Measurements from ENCODE around the gene KRT35.

Gene KRT35

DNA sequence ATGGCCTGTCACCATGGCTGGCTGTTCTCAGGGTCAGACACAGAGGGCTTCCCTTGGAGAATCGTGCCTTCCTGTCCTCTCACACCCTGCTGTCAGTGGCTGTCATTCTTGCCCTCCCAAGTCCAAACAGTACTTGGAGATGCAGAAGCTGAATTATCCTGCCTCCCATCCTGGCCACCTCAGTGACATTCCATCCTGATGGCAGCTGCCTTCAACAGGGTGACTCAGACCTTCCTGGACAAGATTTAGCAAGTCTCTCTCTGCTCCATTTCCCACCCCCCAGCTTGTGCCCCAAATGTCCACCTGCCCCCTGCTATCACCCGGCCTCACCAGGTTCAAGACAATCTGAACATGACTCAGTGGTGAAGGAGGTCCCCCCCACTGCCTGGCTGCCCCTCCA is 13.6 kb upstream of the KRT35 start:
- DNase-seq: no peak
- in situ Hi-C loops (cut with MboI; ENCODE audit: low pct_unique_long_range_greater_than_20kb, low sequenced_read_pairs): no loop called here

DNA sequence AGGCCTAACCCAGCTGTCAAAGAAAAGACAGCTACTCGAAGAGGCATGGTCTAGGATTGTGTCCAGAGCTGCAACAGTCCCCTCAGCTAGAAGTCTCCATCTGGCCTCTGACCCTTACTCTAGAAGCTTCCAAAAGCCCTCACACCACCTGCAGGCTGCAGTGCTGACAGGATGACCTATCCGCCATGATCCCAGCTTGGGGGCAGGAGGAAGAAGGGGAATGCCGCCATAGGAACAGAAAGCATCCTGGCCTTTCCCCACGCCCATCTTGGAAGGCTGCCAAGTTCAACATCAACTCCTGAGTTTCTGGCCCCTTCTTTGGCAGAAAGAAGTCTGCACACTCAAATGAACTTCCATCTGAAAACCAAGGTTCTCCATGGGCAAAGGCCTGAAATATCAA is 11.8 kb upstream of the KRT35 start:
- in situ Hi-C loops (cut with MboI; ENCODE audit: low pct_unique_long_range_greater_than_20kb, low sequenced_read_pairs): no loop called here
- DNase-seq: no peak

DNA sequence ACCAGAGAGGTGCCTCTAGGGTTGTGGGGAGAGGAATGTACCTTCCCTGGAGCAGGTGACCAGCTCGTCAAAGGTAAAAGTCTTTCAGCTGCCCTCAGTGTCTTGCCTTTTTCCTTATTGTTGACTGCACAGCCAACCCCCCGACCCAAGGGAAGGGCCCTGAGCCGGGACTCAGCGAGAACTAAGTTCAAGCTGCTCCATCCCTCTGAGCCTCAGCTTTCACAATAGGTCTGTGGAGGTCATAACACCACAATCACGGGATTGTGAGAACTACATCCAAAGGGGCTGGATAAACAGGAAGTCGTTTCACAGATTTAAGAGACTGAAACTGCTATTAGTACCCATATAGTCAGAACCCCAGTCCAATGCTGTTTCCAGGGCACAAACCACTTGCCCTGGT is 11.4 kb upstream of the KRT35 start:
- no peak for DNase-seq
- in situ Hi-C loops (cut with MboI; ENCODE audit: low pct_unique_long_range_greater_than_20kb, low sequenced_read_pairs): no loop called here

DNA sequence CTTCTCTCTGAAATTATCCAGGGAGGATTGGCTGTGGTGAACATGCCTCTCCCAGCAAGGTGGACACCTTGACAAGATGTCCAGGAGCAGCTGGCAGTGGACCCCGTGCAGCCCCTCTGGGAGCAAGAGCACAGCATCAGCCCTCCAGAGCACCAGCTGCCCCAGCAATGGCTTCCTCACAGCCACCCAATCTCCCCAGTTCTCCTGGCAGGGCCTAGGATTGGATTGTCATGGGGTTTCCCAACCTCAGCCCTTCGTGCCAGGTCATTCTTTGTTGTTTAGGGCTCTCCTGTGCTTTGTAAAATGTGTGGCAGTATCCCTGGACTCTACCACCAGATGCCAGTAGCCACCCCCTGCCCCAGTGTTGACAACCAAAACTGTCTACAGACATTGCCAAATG is 10.5 kb upstream of the KRT35 start:
- DNase-seq: no peak
- in situ Hi-C loops (cut with MboI; ENCODE audit: low pct_unique_long_range_greater_than_20kb, low sequenced_read_pairs): no loop called here

DNA sequence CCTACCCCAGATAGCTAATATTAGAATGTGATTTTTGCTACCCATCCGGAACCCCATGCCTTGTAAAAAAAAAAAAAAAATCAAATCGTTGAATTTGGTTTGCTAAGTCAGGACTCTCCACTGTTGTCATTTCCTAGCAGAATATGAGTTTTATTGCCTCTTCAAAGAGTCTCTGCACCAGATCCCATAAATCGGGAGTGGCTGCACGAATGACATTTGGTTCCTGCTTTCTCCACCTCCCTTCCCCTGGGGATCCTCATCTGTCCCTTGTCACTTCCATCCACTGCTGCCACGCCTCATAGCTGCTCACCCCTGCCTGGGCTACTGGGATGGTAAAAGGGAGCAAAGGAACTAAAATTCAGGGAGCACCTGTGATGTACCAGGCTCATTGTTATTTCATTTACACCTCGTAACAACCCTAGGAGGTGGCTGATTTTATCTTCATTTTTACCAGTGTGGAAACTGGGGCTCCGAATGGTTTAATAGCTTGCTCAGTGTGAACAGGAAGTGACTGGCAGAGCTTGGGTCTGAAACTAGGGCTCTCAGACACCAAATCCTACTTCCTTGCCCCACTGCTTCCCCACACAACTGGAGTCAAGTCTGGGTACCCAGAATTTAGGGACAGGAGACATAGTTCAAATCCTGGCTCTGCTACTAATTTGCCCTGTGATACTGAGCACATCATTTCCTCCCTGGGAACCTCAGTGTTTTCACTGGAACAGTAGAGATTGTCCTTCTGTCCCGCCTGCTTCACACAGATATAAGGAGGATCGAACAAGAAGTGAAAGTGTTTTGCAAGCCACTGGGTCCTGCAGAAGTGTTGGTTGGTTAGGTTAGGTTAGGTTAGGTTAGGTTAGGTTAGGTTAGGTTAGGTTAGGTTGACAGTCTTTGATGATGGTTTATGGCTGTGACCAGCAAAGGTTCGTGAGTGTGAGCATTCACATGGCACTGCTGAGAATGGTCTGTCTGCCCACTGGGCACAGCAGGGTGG is 9.3 kb upstream of the KRT35 start:
- DNase-seq: no peak
- in situ Hi-C loops (cut with MboI; ENCODE audit: low pct_unique_long_range_greater_than_20kb, low sequenced_read_pairs): no loop called here

DNA sequence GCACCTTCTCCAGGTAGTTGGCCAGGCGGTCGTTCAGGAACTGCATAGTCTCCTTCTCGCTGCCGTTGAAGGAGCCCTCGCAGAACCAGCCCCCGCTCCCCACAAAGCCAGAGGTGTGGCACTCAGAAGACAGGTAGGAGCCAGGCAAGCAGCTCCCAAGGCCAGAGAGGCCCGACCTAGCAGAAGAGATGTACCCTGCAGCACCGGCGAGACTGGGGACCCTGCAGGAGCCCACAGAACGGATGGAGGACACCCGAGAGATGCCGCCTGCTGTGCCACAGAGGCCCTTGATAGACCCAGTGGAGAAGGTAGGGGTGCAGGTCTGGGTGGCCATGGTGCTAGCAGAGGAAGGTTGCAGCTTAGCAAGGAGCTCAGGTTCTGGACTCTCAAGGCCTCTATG is 8.6 kb upstream of the KRT35 start, which contains the start of gene KRT36:
TSS of gene KRT36 (minus strand) at position 380 of the 400 bp plus-strand sequence. CDS start at position 334, 46 bp downstream.
- no peak for DNase-seq
- in situ Hi-C loops (cut with MboI; ENCODE audit: low pct_unique_long_range_greater_than_20kb, low sequenced_read_pairs): no loop called here

DNA sequence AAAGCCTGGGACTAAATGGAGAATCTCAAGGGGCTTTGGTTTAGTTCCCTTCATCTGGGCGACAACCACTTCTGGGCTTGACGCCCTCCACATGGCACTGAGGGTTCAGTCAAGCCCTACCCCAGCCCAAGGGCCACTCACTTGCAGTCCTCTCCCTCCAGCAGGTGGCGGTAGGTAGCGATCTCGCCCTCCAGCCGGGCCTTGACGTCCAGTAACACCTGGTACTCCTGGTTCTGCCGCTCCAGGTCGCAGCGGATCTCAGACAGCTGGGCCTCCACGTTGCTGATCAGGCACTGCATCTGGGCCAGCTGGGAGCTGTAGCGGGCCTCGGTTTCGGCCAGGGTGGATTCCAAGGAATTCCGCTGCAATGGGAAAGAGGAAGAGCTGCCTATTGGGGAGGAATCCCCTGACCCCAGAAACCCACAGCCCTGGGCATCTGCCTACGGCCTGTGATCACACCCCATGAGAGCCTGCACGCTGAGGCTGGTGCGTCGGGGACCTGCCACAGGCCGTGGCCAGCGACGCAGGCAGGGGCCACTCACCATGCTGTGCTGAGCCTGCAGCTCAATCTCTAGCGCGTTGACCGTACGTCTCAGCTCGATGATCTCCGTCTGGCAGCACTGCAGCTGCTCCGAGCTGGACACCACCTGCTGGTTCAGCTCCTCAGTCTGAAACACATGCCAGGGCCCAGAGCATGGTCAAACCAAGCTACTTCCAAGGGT is 6.0 kb upstream of the KRT35 start:
- in situ Hi-C loops (cut with MboI; ENCODE audit: low pct_unique_long_range_greater_than_20kb, low sequenced_read_pairs): no loop called here
- DNase-seq: peak; percentile 28

DNA sequence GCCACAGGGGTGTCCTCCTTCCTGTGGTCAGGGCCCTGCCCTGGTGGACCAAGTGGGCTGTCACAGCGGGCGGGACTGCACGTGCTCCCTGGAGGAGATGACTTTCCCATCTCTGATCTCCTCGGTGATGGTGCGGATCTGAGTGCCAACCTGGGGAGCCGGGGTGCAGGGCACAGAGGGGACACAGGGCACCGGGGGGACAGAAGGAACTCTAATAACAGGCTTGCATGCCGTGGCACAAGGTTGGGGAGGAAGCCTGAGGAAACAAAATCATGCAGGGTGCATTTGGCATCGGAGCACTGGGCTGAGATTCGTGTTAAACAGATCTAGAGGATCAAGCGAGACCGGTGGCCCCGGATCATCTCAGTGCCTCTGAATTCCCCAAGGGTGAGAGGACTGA is 5.4 kb upstream of the KRT35 start:
- DNase-seq: no peak
- in situ Hi-C loops (cut with MboI; ENCODE audit: low pct_unique_long_range_greater_than_20kb, low sequenced_read_pairs): no loop called here

DNA sequence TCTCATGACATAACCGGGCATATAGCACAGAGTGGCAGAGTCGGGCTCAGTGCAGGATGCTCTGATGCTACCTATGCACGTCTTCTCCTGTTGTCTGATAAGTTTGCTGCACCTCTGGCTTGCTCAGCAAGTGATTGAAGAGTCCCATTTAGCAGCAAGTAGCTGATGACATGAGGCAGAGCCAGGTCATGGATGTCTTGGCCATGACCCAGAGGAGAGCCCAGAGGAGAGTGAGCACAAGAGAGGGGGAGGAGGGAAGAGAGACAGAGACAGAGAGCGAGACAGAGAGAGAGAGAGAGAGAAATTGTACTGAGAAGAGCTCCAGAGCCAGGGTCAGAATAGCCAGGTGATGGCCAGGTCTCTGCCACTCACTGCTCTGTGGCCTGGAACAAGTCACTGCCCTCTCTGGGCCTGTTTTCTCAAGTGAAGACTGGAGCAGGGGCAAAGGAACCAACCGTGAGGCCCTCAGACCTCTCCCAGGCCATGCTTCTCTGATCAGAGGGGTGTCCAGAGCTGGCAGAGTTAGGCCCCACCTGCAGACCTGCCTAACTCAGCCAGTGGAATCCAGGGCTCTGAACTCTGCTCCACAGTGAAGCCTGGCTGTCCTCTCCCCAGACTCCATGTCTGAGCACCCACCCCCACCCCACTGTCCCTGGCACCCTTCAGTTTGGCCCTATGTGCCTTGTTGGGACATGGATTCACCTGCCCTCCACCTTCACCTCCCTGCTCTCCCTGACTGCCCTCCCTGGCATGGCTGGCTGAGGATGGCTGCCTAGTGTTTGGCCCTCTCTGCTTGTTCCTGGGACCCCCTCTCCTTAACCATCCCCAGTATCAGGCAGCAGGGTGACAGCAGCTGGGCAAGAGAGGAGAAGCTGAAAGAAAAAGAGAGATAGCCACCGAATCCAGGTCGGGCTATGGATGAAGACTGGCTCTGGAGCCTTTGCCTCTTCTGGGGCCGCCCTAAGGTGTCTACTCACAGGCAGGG is 4.3 kb upstream of the KRT35 start:
- no peak for DNase-seq
- in situ Hi-C loops (cut with MboI; ENCODE audit: low pct_unique_long_range_greater_than_20kb, low sequenced_read_pairs): no loop called here

DNA sequence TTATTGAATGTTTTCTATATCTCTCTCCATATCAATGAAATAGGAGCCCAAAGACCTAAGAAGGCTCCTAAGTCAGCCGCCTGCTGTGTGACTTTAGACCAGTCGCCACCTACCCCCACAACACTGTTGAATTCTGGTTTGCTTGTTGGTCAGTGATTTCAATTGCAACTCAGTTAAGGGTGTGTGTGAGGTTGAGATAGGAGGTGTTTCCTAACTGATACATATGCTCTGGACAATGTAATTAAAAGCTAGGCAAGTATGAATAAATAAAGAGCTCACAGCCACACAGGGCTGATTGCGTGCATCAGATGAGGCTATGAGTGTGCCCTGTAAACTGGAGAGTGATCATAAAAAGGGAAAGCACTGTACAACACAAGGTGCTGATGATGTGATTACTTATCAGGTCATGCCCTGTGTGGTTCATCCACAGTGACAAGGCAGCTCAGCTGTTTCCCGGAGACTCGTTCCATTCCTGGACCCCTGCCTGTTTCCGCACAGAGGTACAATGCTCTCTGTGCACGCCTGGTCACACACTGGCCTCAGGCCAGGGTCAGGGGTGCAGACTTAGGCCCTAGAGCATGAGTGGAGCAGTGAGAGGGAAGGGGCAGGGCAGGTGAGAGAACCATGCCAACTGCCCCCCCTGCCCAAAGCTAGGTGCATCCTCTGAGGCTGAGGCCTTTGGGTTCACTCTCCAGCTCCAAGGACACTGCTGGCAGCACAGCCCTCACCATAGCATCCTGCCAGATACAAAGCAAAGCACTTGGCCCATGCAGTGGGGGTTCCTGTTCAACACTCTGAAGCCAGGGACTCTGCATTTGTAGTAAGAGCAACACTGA is 3.3 kb upstream of the KRT35 start:
- in situ Hi-C loops (cut with MboI; ENCODE audit: low pct_unique_long_range_greater_than_20kb, low sequenced_read_pairs): no loop called here
- DNase-seq: no peak

DNA sequence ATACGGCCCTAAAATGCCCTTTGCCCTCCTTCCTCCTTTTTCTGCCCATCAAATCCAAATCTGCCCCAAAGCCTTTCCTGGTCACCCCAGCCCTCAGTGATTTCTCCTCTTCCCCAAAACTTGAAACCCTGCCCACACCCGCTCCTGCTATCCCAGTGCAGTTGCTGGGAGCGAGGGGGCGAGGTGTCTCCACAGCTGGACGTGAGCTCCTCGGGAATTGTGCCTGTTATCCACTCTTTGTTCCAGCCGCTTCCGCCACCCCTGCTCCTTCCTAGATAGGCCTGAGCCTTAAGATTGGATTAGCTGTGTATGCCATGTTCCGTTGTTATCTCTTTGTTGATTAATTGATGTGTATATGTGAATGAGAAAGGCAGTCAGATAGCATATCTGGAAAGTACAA is 2.6 kb upstream of the KRT35 start:
- no peak for DNase-seq
- in situ Hi-C loops (cut with MboI; ENCODE audit: low pct_unique_long_range_greater_than_20kb, low sequenced_read_pairs): no loop called here

DNA sequence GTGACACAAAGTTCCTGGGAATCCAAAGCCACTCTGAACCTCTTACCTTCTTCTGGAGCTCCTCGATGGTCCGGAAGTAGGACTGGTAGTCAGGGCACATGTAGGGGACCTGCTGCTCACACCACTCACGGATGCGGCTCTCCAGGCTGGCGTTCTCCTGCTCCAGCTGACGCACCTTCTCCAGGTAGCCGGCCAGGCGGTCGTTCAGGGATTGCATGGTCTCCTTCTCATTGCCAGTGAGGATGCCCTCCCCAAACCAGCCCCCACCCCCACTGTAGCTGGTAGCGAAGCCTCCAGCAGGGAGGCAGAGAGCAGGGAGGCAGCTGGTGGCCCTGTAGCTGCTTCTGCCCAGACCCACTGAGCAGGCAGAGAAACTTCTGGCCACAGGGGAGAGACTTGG is 370 bp downstream of the KRT35 start:
- no peak for DNase-seq
- in situ Hi-C loops (cut with MboI; ENCODE audit: low pct_unique_long_range_greater_than_20kb, low sequenced_read_pairs): no loop called here

DNA sequence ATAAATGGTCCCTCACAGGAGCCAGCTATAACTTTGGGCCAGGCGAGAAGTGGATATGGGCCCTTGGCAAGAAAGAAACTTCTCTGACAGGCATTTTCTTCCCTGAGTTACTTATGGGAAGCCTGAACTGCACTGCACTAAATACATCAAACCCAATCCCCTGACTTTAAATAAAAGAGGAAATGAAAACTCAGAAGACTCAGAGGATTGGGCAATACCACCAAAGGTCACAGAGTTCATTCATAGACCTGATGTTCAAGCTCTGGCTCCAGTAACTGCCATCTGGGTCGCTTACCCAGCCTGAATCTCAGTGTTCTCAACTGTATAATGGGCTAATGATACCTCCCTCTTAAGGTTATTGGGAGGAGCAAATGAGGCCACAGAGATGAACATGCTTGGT is 815 bp downstream of the KRT35 start:
- no peak for DNase-seq
- in situ Hi-C loops (cut with MboI; ENCODE audit: low pct_unique_long_range_greater_than_20kb, low sequenced_read_pairs): no loop called here

DNA sequence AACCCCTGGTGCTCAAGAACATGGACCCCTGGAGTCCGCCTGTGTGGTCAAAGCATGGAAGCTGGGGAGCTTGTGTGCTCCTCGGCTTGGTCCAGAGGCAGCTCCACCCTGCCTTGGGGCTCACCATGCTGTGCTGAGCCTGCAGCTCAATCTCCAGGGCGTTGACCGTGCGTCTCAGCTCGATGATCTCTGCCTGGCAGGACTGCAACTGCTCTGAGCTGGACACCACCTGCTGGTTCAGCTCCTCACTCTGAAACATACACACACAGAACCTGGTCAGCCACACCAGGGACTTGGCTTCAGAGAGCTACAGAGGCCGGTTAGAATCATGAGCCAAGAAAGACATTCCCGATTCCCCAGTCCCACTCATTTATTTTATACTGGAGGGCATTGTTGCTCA is 2.7 kb downstream of the KRT35 start:
- in situ Hi-C loops (cut with MboI; ENCODE audit: low pct_unique_long_range_greater_than_20kb, low sequenced_read_pairs): no loop called here
- DNase-seq: no peak

DNA sequence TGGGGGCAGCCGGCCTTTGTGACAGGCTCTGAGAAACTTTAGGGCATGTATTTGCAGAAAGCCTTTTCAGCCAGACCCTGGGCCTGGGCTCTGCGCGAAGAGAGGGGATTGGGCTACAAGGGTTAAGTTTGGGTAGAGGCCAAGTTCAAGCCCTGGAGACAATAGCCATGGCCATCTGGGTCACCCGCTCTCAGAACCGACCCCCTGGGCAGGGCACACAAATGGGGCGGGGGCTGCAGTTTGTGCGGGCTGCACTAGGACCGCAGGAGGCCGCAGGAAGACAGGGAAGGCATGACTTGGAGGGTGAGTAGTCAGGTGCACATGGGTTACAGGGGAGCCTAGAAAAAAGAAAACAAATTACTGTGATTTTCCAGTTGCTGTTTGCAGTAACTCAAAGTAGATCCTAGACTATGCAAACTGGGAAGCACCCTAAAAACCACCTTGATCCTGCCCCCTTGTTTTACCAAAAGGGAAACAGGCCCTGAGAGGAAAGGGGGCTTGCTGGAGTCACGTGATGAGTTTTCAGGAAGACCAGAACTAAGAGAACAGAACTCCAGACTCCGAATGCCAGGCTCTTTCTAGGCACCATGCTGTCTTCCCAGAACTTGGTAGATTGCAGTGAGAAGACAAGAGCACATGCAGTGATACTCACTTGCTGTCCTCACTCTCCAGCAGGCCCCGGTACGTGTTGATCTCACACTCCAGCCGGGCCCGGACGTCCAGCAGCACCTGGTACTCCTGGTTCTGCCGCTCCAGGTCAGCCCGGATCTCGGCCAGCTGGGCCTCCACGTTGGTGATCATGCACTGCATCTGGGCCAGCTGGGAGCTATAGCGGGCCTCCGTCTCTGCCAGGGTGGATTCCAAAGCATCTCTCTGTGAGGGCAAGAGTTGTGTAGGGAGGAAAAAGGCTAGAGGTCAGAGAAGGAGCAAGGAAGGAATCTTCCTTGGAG is 3.8 kb downstream of the KRT35 start:
- in situ Hi-C loops (cut with MboI; ENCODE audit: low pct_unique_long_range_greater_than_20kb, low sequenced_read_pairs): no loop called here

DNA sequence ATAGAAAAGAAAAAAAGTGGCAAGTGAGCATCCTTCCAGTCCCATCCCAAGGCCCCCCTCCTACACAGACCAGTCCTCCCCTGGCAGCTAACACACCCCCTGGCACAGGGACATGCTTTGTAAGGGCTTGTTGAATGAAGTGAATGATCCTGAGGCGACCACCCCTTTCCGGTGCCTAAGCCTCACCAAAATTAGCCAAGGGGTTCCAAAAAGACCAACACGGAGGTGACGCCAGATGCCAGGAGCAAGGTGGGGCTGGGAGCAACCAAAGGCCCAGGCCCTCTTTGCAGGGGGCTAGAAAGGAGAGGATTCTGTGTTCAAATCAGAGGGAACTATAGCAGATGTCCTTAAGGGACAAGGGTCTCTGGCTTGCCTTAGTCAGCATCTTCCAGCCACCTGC is 5.5 kb downstream of the KRT35 start:
- DNase-seq: no peak
- in situ Hi-C loops (cut with MboI; ENCODE audit: low pct_unique_long_range_greater_than_20kb, low sequenced_read_pairs): no loop called here

More for the DNA sequence above, 3.8 kb downstream of the KRT35 start:
- no peak for DNase-seq

DNA sequence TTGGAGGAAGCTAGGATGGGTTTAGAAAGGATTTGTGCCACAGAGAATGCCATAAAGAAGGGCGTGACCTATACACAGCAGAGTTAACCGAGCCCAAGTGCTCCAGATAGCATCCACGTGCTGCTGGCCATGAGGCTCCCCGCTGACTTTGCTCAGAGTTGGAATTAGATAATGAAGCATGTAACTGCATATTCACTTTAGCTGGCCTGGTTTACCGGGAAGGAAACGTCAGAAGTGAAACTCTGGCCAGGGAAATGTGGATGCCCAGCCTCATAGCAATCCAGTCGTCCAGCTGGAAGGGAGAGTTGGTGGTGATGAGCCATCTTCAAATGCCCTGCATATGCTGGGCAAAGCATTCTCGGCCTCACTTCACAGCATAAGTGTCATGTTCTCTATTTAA is 6.1 kb downstream of the KRT35 start:
- no peak for DNase-seq
- in situ Hi-C loops (cut with MboI; ENCODE audit: low pct_unique_long_range_greater_than_20kb, low sequenced_read_pairs): no loop called here
